GM19238 (cell line): ENCODE results near the gene CHST11.

Source experiments
- DNase-seq: peaks from one replicate; pipeline ENCODE4 v3.0.0; 2011; ENCODE audit warnings: low spot score; ENCODE audit not compliant: insufficient read length

CHST11 gene

GRCh38 chr12:104581005-104581570 is 124.3 kb downstream of the CHST11 start:
- no peak for DNase-seq

- DNase-seq = peak; percentile 68
Observed at GRCh38 chr12:104582739-104583138, 126.0 kb downstream of the CHST11 start.

DNA sequence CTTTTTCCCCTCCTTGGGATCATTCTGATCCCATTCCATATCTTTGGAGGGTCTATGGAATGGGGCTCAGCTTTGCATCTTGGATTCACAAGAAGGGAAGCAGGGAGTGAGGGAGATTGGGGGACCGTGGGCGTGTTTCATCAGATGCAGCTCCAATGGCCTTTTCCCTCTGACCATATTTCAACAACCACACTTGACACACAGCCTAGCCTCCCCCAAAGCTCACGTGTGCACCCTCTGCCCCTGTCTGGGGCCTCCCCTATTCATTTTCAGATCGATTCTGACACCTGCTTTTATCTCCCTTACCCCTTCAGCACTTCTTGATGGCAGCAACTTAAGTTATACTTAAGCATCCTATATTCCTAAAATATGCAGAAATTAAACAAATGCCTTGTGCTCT is 126.6 kb downstream of the CHST11 start:
- DNase-seq = no peak

- DNase-seq = no peak
Observed at GRCh38 chr12:104585448-104586055, 128.8 kb downstream of the CHST11 start.

- no peak for DNase-seq
Observed at GRCh38 chr12:104586351-104586919, 129.7 kb downstream of the CHST11 start.

GRCh38 chr12:104588047-104588920 is 131.5 kb downstream of the CHST11 start:
- no peak for DNase-seq

GRCh38 chr12:104588921-104589590 is 132.3 kb downstream of the CHST11 start:
- DNase-seq = no peak

GRCh38 chr12:104590022-104590421 is 133.3 kb downstream of the CHST11 start:
- no peak for DNase-seq

DNA sequence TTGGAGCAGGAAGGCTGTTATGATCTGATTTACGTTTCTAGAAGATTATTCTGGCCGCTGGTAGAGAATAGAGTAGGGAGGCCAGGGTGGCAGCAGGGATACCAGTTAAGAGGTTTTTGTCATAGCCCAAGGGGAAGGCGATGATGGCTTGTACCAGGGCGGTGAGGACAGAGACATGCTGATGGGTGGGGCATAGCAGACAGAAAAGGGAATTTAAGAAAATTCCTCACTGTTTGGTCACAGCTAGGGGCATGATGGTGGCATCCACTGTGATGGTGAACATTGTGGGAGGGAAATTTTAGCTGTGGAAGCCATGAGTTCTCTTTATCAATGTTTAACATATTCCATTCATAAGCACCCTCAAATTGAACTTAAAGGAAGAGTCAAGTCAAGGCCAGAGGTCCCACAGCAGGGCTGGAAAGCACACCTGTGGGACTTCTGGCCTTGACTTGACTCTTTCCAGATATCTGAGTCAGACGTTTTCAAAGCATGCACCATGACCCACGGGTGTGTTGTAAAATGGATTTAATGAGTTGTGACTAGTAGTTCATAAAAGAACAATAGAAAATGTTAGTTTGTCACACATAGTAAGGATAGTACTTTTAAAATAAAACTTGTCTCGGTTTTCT is 134.6 kb downstream of the CHST11 start:
- DNase-seq = no peak

DNA sequence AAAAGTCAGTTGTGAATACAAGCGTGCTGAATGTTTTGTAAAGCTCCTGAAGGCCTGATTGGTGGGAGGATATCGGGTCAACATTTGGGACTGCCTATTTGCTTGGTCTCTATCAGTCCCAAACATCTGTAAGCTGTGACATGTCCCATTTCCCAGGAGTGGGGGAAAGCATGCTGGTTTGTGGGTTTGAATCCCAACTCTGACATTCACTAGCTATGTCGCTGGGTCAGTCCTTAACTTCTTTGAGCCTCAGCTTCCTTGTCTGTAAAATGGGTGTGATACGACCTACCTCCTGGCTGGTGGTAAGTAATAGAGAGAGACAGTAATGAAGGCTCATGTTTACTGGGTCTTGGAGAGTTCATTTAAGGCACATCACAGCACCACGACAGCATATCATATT is 136.7 kb downstream of the CHST11 start:
- no peak for DNase-seq

- DNase-seq = no peak
Observed at GRCh38 chr12:104596134-104596799, 139.5 kb downstream of the CHST11 start.

DNA sequence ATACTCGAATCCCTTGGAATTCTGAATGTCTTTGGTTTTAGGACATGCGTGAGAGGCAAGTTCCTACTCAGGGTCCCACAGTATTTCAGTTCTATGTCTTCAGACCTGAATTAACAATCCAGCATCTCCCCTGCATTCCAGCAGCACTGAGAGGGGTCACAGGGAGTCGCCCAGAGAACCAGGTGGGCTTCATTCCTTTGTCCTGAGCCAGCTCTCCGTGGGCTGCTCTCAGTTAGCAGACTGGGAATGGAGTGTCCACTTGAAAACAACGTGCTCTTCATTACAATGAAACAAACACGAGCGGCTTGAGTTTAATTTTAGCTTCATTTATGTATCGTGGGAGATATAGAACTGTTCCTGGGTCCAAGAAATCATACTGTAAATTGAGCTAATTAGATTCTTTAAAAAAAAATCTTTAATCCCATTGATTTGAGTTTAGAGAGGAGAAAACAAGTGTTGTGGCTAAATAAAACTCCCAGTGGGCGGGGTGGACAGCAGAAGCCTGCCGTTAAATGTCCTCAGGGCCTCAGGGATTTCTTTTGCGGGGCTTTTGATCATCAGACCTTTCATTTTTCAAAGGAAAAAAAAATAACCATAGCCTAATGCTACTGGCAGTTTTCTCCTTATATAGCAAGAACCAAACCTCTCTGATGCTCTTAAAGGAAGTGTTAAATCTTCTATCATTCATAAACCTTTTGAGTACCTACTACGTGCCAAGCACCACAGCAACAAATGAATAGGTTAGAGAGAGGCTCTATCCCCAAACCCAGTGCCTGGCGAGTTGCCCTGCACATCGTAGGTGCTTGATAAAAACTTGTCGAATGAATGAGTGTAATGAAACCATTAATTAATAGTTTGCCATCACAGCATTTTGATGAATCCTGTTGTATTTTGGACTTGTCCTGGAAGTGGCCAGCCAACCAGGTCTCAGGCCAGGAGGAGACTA is 140.4 kb downstream of the CHST11 start:
- DNase-seq = no peak

- DNase-seq = no peak
Observed at GRCh38 chr12:104598342-104599271, 141.9 kb downstream of the CHST11 start.

GRCh38 chr12:104599272-104600035 is 142.7 kb downstream of the CHST11 start:
- no peak for DNase-seq

DNA sequence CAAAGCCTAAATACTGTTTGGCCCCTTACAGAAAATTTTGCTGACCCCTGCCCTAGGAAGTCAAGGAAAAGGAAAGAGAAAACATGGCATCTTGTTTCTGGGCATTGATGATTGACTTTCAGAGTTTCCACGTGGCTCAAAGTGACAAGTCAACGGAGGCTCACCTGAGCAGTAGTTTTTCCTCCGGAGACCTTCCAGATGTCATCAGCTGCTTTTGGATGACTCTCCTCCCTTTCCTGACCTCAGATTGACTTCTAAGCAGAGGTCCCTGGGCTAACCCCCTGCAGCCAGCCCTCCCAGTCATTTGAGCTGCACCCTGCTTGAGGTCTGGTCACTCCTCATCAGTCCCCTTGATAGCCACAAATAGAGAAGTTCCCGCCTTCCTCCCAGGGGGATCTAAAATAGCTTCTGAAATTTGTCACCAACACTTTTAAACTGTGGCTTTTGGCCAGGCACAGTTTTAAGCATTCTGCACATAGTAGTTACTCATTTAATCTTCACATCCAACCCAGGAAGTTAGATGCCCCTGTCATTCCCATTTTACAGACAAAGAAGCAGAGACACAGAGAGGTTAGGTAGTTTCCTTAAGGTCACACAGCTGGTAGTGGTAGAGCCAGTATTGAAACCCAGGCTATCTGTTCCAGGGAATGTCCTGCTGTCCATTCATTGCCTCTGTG is 143.4 kb downstream of the CHST11 start:
- DNase-seq = no peak

- no peak for DNase-seq
Observed at GRCh38 chr12:104600790-104601739, 144.3 kb downstream of the CHST11 start.
